Endothelial cell of umbilical vein (primary cell): ENCODE measurements around the gene PRKG1. TPM values are rescaled to one million over a fixed set of nuclear protein-coding genes. Genes with fewer than 3 reads are reported as not detected.

Experiments used
- BruUV-seq: library from RNA; stranded (reverse); fragments of 400-500 nt; replicated peaks from 2 replicates; lab custom pipeline; 2021; lab: Mats Ljungman, UMichigan
- CTCF ChIA-PET: fragments of 300-600, 350-600 bp; sonication (Branson Sonifier 250); formaldehyde crosslinking; loops from one replicate; lab custom pipeline; 2021; ENCODE audit warnings: antibody characterized with exemption, inconsistent platforms; lab: Charles Lee
- POLR2A ChIA-PET: fragments of 300-600, 350-600 bp; sonication (Branson Sonifier 250); formaldehyde crosslinking; loops from one replicate; lab custom pipeline; 2021; ENCODE audit warnings: antibody characterized with exemption, inconsistent platforms; lab: Charles Lee
- DNase-seq: peaks from one replicate; pipeline ENCODE4 v3.0.0-alpha.2; 2011; ENCODE audit warnings: low read depth, low spot score
- FAIRE-seq: peaks from 2 replicates; lab custom pipeline; 2011; peaks lifted over from hg19 to GRCh38; lab: Jason Lieb, UNC
- H2AFZ ChIP-seq: 2 replicates; pipeline ENCODE4 v1.6.0; 2012; ENCODE audit warnings: low read depth, low read length, control low read depth, inconsistent platforms
- H3K27ac ChIP-seq: 2 replicates; pipeline ENCODE4 v1.5.1; 2011; ENCODE audit warnings: low read depth, mild to moderate bottlenecking, control low read depth, low read length, moderate library complexity; ENCODE audit not compliant: insufficient read depth
- H3K27me3 ChIP-seq, 2 experiments: 2 replicates each; pipeline versions ENCODE4 v1.6.0 to v1.6.1; 2011; ENCODE audit warnings: low read length in 2 of 2, mixed read lengths in 1 of 2; ENCODE audit not compliant: control insufficient read depth in 2 of 2, insufficient read depth in 2 of 2
- H3K36me3 ChIP-seq, 2 experiments: 2 replicates in 1 of 2; 3 replicates in 1 of 2; pipeline ENCODE4 v1.5.1; 2011; ENCODE audit warnings: low read length in 2 of 2, mild to moderate bottlenecking in 1 of 2, moderate library complexity in 1 of 2; ENCODE audit not compliant: control insufficient read depth in 2 of 2, insufficient read depth in 2 of 2; ENCODE audit errors: extremely low read depth in 1 of 2
- H3K4me1 ChIP-seq: 3 replicates; pipeline ENCODE4 v1.5.1; 2011; ENCODE audit warnings: mild to moderate bottlenecking, low read length; ENCODE audit not compliant: control insufficient read depth, insufficient read depth; ENCODE audit errors: extremely low read depth
- H3K4me2 ChIP-seq: 2 replicates; pipeline ENCODE4 v1.6.1; 2011; ENCODE audit warnings: low read length, control low read depth, mixed read lengths; ENCODE audit not compliant: insufficient read depth
- H3K4me3 ChIP-seq, 3 experiments: fragments of 200-600 bp in 1 of 3; sonication (generic), shearing (Covaris generic) in 1 of 3; replicated peaks in 1 of 3; 2 replicates each; pipeline ENCODE4 v1.5.1; 2011 to 2016; ENCODE audit warnings: control low read depth in 3 of 3, low read length in 3 of 3, mild to moderate bottlenecking in 2 of 3, inconsistent platforms in 1 of 3, low read depth in 1 of 3, moderate library complexity in 1 of 3; ENCODE audit not compliant: insufficient read depth in 1 of 3
- H3K79me2 ChIP-seq: 2 replicates; pipeline ENCODE4 v1.6.0; 2012; ENCODE audit warnings: low read length, inconsistent platforms; ENCODE audit not compliant: control insufficient read depth, insufficient read depth
- H3K9ac ChIP-seq: replicated peaks from 2 replicates; pipeline ENCODE3; 2011; ENCODE audit warnings: low read length, control low read depth; ENCODE audit not compliant: insufficient read depth; ENCODE audit errors: extremely low read depth
- H3K9me1 ChIP-seq: replicated peaks from 3 replicates; pipeline ENCODE4 v1.6.0; 2011; ENCODE audit warnings: mild to moderate bottlenecking, low read length; ENCODE audit not compliant: control insufficient read depth, insufficient read depth; ENCODE audit errors: extremely low read depth
- H3K9me3 ChIP-seq: replicated peaks from 2 replicates; pipeline ENCODE4 v1.5.1; 2012; ENCODE audit warnings: low read length, inconsistent platforms; ENCODE audit not compliant: control insufficient read depth, insufficient read depth
- H4K20me1 ChIP-seq: replicated peaks from 2 replicates; pipeline ENCODE3; 2011; ENCODE audit warnings: mild to moderate bottlenecking, low read length; ENCODE audit not compliant: control insufficient read depth, insufficient read depth; ENCODE audit errors: extremely low read depth
- EZH2 ChIP-seq: IDR thresholded peaks from 2 replicates; pipeline ENCODE4 v1.6.1; 2012; ENCODE audit warnings: borderline replicate concordance, low read depth, mild to moderate bottlenecking, moderate library complexity, low read length, inconsistent platforms; ENCODE audit not compliant: severe bottlenecking
- FOS ChIP-seq: IDR thresholded peaks from 2 replicates; pipeline ENCODE4 v1.6.1; 2011; ENCODE audit warnings: mild to moderate bottlenecking, low read length, moderate library complexity, borderline replicate concordance; ENCODE audit not compliant: insufficient read depth
- GATA2 ChIP-seq: IDR thresholded peaks from 2 replicates; pipeline ENCODE4 v1.7.0; 2011; ENCODE audit warnings: low read depth, mild to moderate bottlenecking, moderate library complexity, mixed read lengths, low read length; ENCODE audit not compliant: insufficient read length, insufficient read depth
- JUN ChIP-seq: IDR thresholded peaks from 2 replicates; pipeline ENCODE4 v1.6.1; 2011; ENCODE audit warnings: borderline replicate concordance, low read depth; ENCODE audit not compliant: insufficient read length, insufficient read depth
- MAX ChIP-seq: IDR thresholded peaks from 2 replicates; pipeline ENCODE4 v1.6.1; 2011; ENCODE audit not compliant: insufficient read depth, insufficient read length
- MYC ChIP-seq: IDR thresholded peaks from one replicate; pipeline ENCODE4 v1.6.1; 2011; ENCODE audit warnings: mild to moderate bottlenecking, low read depth, low read length
- POLR2A ChIP-seq: IDR thresholded peaks from 2 replicates; pipeline ENCODE4 v1.6.1; 2012; ENCODE audit warnings: low read depth, mild to moderate bottlenecking, control low read depth, low read length
- POLR2AphosphoS5 ChIP-seq: IDR thresholded peaks from 2 replicates; pipeline ENCODE4 v1.6.1; 2012; ENCODE audit warnings: low read depth, mild to moderate bottlenecking, control low read depth, low read length, moderate library complexity; ENCODE audit not compliant: insufficient read depth
- dilution Hi-C: fragments of 300-500 bp; cut with MboI; formaldehyde crosslinking; loops from one replicate; pipeline ENCODE4 v1.15.0; 2019; ENCODE audit warnings: low sequenced_read_pairs; ENCODE audit not compliant: extremely low pct_ligation_motif_present
- intact Hi-C: fragments of 100-400 bp; cut with micrococcal nuclease; formaldehyde crosslinking; loops from one replicate; pipeline ENCODE4 v1.10.0; 2022
- polyA plus RNA-seq, 4 experiments: library from polyadenylated mRNA; depleted of rRNA in 3 of 4; stranded (reverse) in 3 of 4; unstranded in 1 of 4; fragments of >200 nt; gene quantifications; 2 replicates each; pipeline versions ENCODE4 v1.2.1 to v1.2.3, GENCODE V29; 2011 to 2012; ENCODE audit warnings: missing spikeins in 1 of 4
- total RNA-seq: library from RNA; stranded (reverse); gene quantifications from 2 replicates; pipeline ENCODE4 v1.2.3, GENCODE V29; 2021
- TF ChIP-seq, protein P1 (sequence below), 2 donors: IDR thresholded peaks; 1 replicate in 1 of 2; 2 replicates in 1 of 2; pipeline ENCODE4 v1.5.1; 2011; ENCODE audit warnings: low read length in 2 of 2, mild to moderate bottlenecking in 2 of 2, moderate library complexity in 2 of 2, control low read depth in 1 of 2, inconsistent platforms in 1 of 2, low read depth in 1 of 2; ENCODE audit not compliant: insufficient read depth in 1 of 2; ENCODE audit errors: extremely low read depth in 1 of 2

PRKG1 gene
- total and polyA plus RNA-seq, 2 donors (not counting 3 experiments of a cell fraction or from before 2014, with no cell fraction given): 0.01 to 0.18 TPM

GRCh38 chr10:51965451-51965850 lies 891.2 kb downstream of the PRKG1 start:
- POLR2A ChIA-PET: no interaction called here
- BruUV-seq: no TSS peak
- Histone ChIP-seq H3K9me1 (no peaks in the 10 kb centered on the region), H3K4me2 (no peak overlapping the region), H3K27ac (no peak overlapping the region), H3K27me3 (peaks cover 0 to 2% of the 10 kb centered on the region in 2 experiments), H3K4me1 (no peaks in the 10 kb centered on the region), H2AFZ (no peak overlapping the region), H3K9ac (no peak overlapping the region), H3K9me3 (no peaks in the 10 kb centered on the region), H4K20me1 (no peaks in the 10 kb centered on the region), H3K36me3 (no peaks in the 10 kb centered on the region), H3K79me2 (no peaks in the 10 kb centered on the region), H3K4me3 (no peak overlapping the region)
- FAIRE-seq (no peak), DNase-seq (no peak)
- intact Hi-C loops (no loop called here), dilution Hi-C loops (no loop called here)
- no peak for TF ChIP-seq EZH2
- no peak for TF ChIP-seq POLR2A
- TF ChIP-seq, protein P1, sequence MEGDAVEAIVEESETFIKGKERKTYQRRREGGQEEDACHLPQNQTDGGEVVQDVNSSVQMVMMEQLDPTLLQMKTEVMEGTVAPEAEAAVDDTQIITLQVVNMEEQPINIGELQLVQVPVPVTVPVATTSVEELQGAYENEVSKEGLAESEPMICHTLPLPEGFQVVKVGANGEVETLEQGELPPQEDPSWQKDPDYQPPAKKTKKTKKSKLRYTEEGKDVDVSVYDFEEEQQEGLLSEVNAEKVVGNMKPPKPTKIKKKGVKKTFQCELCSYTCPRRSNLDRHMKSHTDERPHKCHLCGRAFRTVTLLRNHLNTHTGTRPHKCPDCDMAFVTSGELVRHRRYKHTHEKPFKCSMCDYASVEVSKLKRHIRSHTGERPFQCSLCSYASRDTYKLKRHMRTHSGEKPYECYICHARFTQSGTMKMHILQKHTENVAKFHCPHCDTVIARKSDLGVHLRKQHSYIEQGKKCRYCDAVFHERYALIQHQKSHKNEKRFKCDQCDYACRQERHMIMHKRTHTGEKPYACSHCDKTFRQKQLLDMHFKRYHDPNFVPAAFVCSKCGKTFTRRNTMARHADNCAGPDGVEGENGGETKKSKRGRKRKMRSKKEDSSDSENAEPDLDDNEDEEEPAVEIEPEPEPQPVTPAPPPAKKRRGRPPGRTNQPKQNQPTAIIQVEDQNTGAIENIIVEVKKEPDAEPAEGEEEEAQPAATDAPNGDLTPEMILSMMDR (IDR thresholded peaks at IDR 0.05; ENCODE audit: extremely low read depth in 1 of 2, insufficient read depth in 1 of 2, low read depth in 1 of 2, low read length in 2 of 2): no peak
- TF ChIP-seq GATA2: no peak
- TF ChIP-seq MAX: no peak
- TF ChIP-seq POLR2AphosphoS5: no peak
- no peak for TF ChIP-seq JUN
- TF ChIP-seq FOS: no peak
- no peak for TF ChIP-seq MYC
- CTCF ChIA-PET: interaction anchor here (1.6 to 2.3 kb wide), 2 partner anchors 38 to 576 kb away, joined by 4 to 8 read pairs; no protein-coding TSS in a partner anchor
